HUDEP-2 (cell line): ENCODE data around the gene PRKCQ.
"Not testable (repeated sequence)": the region's sequence is repeated elsewhere in the genome, so short reads cannot be mapped to it uniquely, and the experiment has no call there.

Experiments
- DNase-seq, 76 experiments: peaks; one replicate each; lab custom pipeline; 2025; ENCODE audit not compliant: unreplicated experiment in 76 of 76; lab: John Stamatoyannopoulos, UW

PRKCQ gene

DNA sequence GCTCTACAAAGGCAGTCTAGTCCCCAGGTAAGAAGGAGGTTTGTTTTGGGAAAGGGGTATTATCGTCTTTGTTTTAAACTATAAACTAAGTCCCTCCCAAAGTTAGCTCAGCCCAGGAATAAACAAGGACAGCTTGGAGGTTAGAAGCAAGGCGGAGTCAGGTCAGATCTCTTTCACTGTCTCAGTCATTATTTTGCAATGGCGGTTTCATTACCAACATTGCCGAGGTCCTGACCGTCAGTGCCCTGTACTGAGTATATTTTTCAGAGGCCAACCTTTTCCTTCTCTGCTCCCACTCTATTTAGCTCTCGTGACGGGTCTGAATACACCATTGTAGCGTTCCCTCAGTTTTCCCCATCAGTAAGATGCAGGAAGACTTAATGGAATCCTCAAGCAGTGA lies 184.5 kb downstream of the PRKCQ start:
- no peak for DNase-seq

DNA sequence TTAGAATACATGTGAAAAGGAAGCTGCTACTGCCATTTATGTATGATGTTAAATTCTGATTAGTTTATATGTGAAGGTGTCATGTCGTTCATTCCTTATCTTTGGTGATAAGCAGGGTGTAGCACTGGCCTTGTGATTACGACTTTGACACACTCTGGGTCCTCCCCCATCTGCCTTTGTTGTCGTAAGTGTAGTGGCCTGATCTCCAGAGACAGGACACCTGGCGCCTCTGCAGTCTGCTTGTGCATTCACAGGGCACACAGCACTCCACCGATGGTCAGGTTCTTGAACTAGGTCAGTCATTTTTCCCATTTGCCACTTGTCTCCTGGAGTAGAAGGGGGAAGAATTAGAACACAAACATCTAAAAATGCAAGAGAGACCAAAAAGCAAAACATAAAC lies 186.0 kb downstream of the PRKCQ start:
- DNase-seq, result peak in 1 of 76 experiments; percentile 2

DNA sequence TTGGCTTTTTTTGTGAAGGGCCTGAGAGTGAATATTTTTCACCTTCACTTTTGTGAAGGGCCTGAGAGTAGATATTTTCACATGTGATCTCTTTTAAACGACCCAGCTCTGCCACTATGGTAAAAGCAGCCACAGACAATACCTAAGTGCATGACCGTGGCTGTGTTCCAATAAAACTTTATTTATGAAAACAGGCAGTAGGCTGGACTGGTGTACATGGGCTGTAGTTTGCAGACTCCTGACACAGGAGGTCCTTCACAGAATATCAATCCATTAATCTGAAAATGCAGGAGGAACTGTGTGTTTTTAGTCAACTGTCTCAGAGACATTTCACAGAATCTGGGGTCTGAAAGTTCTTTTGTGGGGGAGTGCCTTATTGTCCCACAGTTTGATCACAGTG lies 186.9 kb downstream of the PRKCQ start:
- DNase-seq, result no peak

DNA sequence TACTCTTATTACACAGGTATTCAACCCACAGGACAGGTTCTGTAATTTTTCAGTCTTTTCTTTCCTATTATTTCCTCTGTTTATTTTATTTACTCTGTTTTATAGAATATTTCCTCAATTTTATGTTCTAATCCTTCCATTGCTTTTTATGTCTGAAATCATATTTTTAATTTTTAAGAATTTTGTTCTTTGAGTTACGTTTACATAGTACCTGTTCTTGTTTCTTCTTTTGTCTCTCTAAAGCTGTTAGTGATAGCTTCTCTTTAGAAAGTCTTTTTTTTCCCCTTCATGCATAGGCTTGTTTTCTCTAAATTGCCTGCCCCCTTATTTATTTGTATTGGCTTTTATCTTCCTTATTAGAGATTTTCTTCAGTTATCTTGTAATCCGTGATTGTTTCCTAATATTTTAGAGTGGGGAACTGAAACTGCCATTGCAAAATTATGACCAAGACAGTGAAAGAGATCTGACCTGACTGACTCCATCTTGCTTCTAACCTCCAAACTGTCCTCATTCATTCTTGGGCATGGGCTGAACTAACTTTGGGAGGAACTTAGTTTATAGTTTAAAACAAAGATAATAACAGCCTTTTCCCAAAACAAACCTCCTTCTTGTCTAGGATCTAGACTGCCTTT lies 189.7 kb downstream of the PRKCQ start:
- no peak for DNase-seq

DNA sequence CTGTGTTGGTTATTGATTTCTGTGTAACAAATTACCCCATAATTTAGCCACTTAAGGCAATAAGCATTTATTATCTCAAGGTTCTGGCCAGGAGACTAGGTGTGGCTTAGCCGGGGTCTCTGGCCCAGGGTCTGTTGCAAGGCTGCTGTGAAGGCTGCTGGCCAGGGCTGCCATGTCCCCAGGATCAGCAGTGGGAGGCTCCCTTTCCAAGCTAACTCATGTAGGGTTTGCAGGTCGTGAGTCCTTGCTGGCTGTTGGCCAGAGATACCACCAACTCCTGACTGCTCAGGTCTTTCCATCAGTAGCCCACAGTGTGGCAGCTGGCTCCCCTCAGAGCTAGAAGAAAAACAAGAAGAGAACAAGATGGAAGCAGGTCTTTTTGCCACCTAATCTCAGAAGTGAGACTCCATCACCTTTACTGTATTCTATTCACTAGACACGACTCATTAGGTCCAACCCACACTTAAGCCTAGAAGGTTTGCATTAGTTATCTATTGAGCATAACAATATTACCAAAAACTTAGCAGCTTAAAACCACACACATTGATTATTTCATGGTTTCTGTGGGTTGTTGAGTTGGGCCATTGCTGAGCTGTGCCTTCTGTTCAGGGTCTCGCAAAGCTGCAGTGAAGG lies 191.7 kb downstream of the PRKCQ start:
- no peak for DNase-seq

DNA sequence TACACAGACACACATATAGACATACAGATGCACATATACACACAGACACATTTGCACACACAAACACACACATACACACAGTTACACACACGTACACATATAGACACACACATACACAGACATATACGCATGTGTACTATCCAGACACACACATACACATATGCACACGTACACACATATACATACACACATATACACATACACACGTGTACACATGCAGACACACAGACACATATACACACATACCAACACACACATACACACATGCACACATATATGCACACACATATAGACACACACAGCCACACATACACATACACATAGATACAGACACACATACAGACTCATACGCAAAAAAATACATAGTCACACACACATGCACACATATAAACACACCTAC lies 193.1 kb downstream of the PRKCQ start:
- no peak for DNase-seq

DNA sequence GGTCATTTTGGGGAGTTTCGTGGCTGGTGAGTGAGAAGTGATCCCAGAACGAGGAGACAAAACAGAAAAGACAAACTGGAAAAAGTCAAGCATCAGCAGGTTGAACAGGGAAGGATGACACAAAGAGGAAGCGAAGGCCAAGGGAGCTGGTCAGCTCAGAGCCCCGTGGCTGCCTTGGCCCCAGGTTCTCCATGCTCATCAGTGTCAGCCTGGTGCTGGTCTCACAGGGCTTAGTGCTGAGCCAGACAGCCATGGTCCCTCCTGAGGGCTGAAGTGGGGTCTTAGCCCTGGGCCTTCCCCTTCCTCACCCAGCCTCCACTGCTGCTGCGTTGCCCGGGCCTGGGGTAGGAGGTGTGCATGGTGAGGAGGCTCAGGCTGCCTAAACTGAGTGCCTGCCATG lies 193.7 kb downstream of the PRKCQ start:
- no peak for DNase-seq

DNA sequence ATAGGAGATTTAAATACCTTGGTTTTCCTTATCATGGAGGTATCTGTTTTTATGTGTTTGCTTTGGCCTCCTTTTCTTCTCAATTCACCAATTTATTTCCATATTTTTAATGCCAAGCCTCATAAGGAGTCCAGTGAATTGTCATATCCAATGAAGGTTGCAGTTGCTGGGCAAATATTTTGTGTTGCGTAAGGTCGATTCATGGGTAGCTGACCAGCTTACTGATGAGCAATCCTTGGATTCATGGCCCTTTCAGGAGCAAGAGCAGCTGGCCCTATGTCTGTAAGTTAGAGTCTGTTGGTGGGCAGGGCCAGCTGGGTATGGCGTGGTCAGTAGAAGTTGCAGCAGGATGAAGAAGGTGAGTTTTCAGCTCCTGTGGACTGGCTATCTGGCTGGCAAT lies 194.4 kb downstream of the PRKCQ start:
- DNase-seq, result no peak

DNA sequence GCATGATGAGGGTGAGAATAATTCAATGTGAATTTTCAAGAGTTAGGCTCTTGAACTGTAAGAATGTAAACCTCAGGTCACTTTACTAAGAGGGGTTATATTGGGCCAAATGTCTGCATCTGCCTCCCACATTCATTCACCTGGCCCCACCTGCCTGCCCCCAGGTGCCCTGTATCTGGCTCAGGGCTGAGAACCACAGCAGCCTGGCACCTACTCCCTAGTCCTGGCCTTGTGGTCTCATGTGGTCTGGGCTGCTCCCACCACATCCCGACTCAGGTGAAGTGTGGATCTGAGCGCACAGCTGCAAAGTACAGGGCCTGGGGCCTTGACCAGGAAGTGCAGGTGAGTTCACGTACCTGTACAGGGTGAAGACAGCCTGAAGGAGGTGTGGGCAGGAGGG lies 195.2 kb downstream of the PRKCQ start:
- no peak for DNase-seq

DNA sequence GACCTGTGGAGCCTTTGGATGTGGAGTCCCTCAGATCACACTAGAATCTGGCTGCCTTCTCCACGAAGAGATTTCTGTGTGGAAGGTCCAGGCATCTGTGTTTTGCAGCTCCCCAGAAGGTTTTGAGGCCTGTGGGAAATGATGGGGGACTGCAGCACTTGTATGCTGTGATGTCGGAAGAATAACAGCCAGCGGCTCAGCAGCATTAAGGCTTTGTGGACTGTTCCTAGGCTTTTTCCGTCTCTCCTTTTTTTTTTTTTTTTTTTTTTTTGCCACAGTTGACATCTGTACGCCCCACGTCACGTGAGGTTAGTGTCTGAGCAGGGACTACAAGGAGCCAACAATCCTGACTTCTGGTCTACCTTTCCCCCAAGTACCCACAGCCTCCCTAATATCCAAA lies 196.0 kb downstream of the PRKCQ start:
- DNase-seq, result no peak

DNA sequence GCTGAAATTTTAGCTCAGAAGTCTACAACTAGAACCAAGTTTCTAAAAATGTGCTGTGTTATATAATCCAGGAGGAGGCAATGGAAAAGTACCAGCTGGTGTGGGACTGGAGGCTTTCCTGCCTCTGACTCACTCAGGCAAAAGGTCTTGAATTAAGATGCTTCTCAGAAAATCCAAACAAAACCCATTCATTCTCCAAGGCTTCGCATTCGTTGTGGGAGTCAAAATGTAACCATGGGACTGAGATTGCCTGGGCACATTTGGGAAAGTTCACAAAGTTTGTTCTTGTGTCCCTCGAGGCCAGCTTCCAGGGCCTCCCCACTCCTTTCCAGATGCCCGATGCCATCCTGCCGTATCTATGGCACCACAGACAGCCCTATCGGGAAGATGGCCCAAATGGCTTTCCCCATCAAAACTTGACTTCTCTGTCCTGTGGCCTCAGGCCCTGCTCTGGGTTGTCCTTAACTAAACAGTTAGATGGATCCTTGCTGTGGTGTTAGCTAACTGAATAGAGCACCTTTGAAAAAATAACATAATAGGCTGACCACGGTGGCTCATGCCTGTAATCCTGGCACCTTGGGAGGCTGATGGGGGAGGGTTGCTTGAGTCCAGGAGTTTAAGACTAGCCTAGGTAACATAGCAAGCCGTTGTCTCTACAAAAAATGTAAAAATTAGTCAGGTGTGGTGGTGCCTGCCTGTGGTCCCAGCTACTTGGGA lies 196.8 kb downstream of the PRKCQ start:
- no peak for DNase-seq

DNA sequence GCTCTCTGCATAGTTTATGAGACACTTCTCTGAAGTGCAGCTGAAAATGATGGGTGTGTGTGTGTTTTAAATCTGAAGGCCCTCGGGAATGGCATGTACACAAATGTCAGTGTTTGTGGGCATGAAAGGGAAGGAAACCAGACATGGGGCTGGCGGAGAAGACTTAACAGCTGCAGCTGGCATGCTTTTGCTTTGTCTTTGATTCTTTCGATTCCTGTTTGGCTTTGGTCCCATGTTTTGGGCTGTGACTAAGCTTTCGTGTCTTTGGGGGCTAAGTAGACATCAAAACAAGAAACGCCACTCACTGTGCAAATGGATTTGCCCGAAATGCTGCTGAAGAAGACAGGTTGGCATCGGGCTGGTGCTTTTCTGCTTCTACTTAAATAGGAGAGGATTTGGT lies 198.0 kb downstream of the PRKCQ start:
- no peak for DNase-seq

DNA sequence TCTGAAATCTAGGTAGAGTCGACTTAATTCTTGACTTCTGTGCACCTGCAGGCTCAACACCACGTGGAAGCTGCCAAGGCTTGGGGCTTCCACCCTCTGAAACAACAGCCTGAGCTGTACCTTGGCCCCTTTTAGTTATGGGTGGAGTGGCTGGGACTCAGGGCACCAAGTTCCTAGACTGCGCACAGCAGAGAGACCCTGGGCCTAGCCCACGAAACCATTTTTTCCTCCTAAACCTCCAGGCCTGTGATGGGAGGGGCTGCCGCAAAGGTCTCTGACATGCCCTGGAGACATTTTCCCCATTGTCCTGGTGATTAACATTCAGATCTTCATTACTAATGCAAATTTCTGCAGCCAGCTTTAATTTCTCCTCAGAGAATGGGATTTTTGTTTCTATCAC lies 199.6 kb downstream of the PRKCQ start:
- DNase-seq, result not testable (repeated sequence)

DNA sequence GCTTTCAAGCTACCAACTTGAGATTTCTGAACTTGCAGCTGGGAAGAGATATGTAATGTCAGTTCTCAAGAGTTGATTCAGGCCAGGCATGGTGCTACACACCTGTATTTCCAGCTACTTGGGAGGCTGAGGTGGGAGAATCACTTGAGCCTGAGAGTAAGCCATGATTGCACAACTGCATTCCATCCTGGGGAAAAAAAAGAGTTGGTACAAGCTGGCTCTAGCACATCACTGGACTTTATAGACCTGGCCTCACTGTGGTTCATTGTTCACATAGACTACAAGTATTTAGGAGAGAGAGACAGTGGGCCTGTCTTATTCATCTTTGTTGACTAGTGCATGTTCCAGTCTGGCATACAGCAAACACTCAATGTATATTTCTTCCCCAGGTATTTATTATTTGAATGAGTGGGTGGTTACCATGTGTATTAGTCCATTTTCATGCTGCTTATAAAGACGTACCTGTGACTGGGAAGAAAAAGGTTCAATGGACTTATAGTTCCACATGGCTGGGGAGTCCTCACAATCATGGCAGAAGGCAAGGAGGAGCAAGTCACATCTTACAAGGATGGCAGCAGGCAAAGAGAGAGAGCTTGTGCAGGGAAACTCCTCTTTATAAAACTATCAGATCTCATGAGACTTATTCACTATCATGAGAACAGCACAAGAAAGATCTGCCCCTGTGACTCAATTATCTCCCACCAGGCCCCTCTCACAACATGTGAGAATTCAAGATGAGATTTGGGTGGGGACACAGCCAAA lies 200.9 kb downstream of the PRKCQ start:
- DNase-seq, result no peak
